IMR-90 (cell line): Measurements from ENCODE around the gene FAM120A. TPM values are rescaled to one million over a fixed set of nuclear protein-coding genes. Genes with fewer than 3 reads are reported as not detected.
A peak's percentile ranks its signal among the peaks of the same experiment; 100 is the strongest.

Source experiments
- ATAC-seq: fragments of 200-7000 bp; cut with Tn5 transposase; 2 replicates; pipeline ENCODE4 v1.9.1; 2020; ENCODE audit warnings: low read depth, mild to moderate bottlenecking, moderate library complexity
- Bru-seq: library from RNA; stranded (reverse); fragments of 400-500 nt; gene quantifications from one replicate; lab custom pipeline; 2021; lab: Mats Ljungman, UMichigan
- BruChase-seq, 2 experiments: library from RNA; stranded (reverse); fragments of 400-500 nt; gene quantifications; one replicate each; lab custom pipeline; 2021; lab: Mats Ljungman, UMichigan
- BruUV-seq: library from RNA; stranded (reverse); fragments of 400-500 nt; replicated peaks from 2 replicates; lab custom pipeline; 2021; lab: Mats Ljungman, UMichigan
- CTCF ChIA-PET: fragments of 300-600 bp; formaldehyde crosslinking; extraction: SDS; loops from one replicate; lab custom pipeline; 2021; ENCODE audit warnings: antibody characterized with exemption; lab: Yijun Ruan, JAX
- POLR2A ChIA-PET: fragments of 300-600 bp; sonication (Branson Sonifier 250); formaldehyde crosslinking; loops from one replicate; lab custom pipeline; 2022; ENCODE audit warnings: antibody characterized with exemption; ENCODE audit not compliant: unreplicated experiment; lab: Charles Lee
- DNase-seq: peaks from one replicate; pipeline ENCODE4 v3.0.0; 2013
- H2AFZ ChIP-seq: replicated peaks from 2 replicates; pipeline ENCODE3; 2013; ENCODE audit warnings: low read length, mild to moderate bottlenecking; ENCODE audit not compliant: poor library complexity
- H2AK5ac ChIP-seq: 2 replicates; pipeline ENCODE4 v1.6.1; 2013; ENCODE audit warnings: low read depth, low read length, inconsistent platforms
- H2AK9ac ChIP-seq: replicated peaks from 2 replicates; pipeline ENCODE3; 2013; ENCODE audit warnings: mild to moderate bottlenecking, low read depth, low read length, moderate library complexity; ENCODE audit not compliant: poor library complexity
- H2BK120ac ChIP-seq: 2 replicates; pipeline ENCODE4 v1.6.1; 2013; ENCODE audit warnings: low read depth, low read length, inconsistent platforms
- H2BK15ac ChIP-seq: 3 replicates; pipeline ENCODE4 v1.6.1; 2013; ENCODE audit warnings: low read depth, low read length, inconsistent platforms
- H2BK20ac ChIP-seq: 2 replicates; pipeline ENCODE4 v1.6.1; 2013; ENCODE audit warnings: low read depth, mild to moderate bottlenecking, inconsistent platforms, low read length, moderate library complexity
- H2BK5ac ChIP-seq: 2 replicates; pipeline ENCODE4 v1.6.1; 2013; ENCODE audit warnings: mild to moderate bottlenecking, low read depth, low read length, inconsistent platforms; ENCODE audit not compliant: poor library complexity, severe bottlenecking
- H3K14ac ChIP-seq: replicated peaks from 2 replicates; pipeline ENCODE4 v1.6.1; 2013; ENCODE audit warnings: low read depth, low read length, inconsistent platforms
- H3K18ac ChIP-seq: 2 replicates; pipeline ENCODE4 v1.6.1; 2013; ENCODE audit warnings: low read depth, low read length, control low read depth
- H3K23ac ChIP-seq: 2 replicates; pipeline ENCODE4 v1.6.1; 2013; ENCODE audit warnings: low read depth, low read length, inconsistent platforms
- H3K27ac ChIP-seq: 2 replicates; pipeline ENCODE4 v1.5.1; 2013; ENCODE audit warnings: mild to moderate bottlenecking, control low read depth, low read length; ENCODE audit not compliant: insufficient read depth
- H3K27me3 ChIP-seq: 2 replicates; pipeline ENCODE4 v1.6.1; 2013; ENCODE audit warnings: low read length; ENCODE audit not compliant: control insufficient read depth, insufficient read depth
- H3K36me3 ChIP-seq: 2 replicates; pipeline ENCODE4 v1.6.1; 2013; ENCODE audit warnings: low read length, mixed read lengths; ENCODE audit not compliant: control insufficient read depth, insufficient read depth
- H3K4ac ChIP-seq: 2 replicates; pipeline ENCODE4 v1.6.1; 2013; ENCODE audit warnings: low read depth, low read length, inconsistent platforms
- H3K4me1 ChIP-seq: 2 replicates; pipeline ENCODE4 v1.6.1; 2013; ENCODE audit warnings: low read length, mixed read lengths; ENCODE audit not compliant: control insufficient read depth, insufficient read depth
- H3K4me2 ChIP-seq: 2 replicates; pipeline ENCODE4 v1.6.1; 2013; ENCODE audit warnings: low read depth, mild to moderate bottlenecking, control low read depth, low read length, moderate library complexity
- H3K4me3 ChIP-seq: 2 replicates; pipeline ENCODE4 v1.5.1; 2013; ENCODE audit warnings: low read depth, mild to moderate bottlenecking, control low read depth, low read length, moderate library complexity; ENCODE audit not compliant: insufficient read depth
- H3K56ac ChIP-seq: 2 replicates; pipeline ENCODE4 v1.6.1; 2013; ENCODE audit warnings: low read length, inconsistent platforms; ENCODE audit not compliant: insufficient read depth; ENCODE audit errors: extremely low read depth
- H3K79me1 ChIP-seq, 2 experiments: 2 replicates each; pipeline ENCODE4 v1.6.1; 2013; ENCODE audit warnings: low read length in 2 of 2, inconsistent platforms in 1 of 2, low read depth in 1 of 2
- H3K9ac ChIP-seq: 2 replicates; pipeline ENCODE4 v1.6.1; 2013; ENCODE audit warnings: low read depth, low read length, control low read depth
- H3K9me1 ChIP-seq: 2 replicates; pipeline ENCODE4 v1.6.1; 2013; ENCODE audit warnings: low read length, inconsistent platforms; ENCODE audit not compliant: insufficient read depth
- H3K9me3 ChIP-seq: 2 replicates; pipeline ENCODE4 v1.6.1; 2013; ENCODE audit warnings: low read length; ENCODE audit not compliant: control insufficient read depth, insufficient read depth
- H4K20me1 ChIP-seq: 2 replicates; pipeline ENCODE4 v1.6.1; 2013; ENCODE audit warnings: low read length, inconsistent platforms; ENCODE audit not compliant: insufficient read depth
- H4K5ac ChIP-seq: 2 replicates; pipeline ENCODE4 v1.6.1; 2013; ENCODE audit warnings: mild to moderate bottlenecking, low read depth, low read length, control low read depth
- H4K8ac ChIP-seq, 2 experiments: 2 replicates each; pipeline ENCODE4 v1.6.1; 2013; ENCODE audit warnings: low read depth in 2 of 2, low read length in 2 of 2, control low read depth in 1 of 2, inconsistent platforms in 1 of 2
- H4K91ac ChIP-seq: 2 replicates; pipeline ENCODE4 v1.6.1; 2013; ENCODE audit warnings: low read depth, low read length, inconsistent platforms; ENCODE audit not compliant: insufficient read depth
- FOS ChIP-seq: fragments of 150-350 bp; IDR thresholded peaks from 2 replicates; pipeline ENCODE4 v1.6.1; 2016; ENCODE audit warnings: low read depth, low read length
- MAFK ChIP-seq: IDR thresholded peaks from 2 replicates; pipeline ENCODE4 v1.6.1; 2012; ENCODE audit warnings: low read depth, low read length, improper control_type of control experiment
- MXI1 ChIP-seq: IDR thresholded peaks from 2 replicates; pipeline ENCODE4 v1.6.1; 2012; ENCODE audit warnings: low read depth, mild to moderate bottlenecking, low read length, moderate library complexity, borderline replicate concordance
- POLR2A ChIP-seq: IDR thresholded peaks from 2 replicates; pipeline ENCODE4 v1.6.1; 2012; ENCODE audit warnings: mild to moderate bottlenecking, low read depth, low read length
- RAD21 ChIP-seq: IDR thresholded peaks from 2 replicates; pipeline ENCODE4 v1.6.1; 2012; ENCODE audit warnings: low read length, improper control_type of control experiment
- WGBS, 2 experiments: methylation state at CpG; one replicate each; pipeline versions ENCODE4 v1.1.5 to v1.1.7; 2013; ENCODE audit warnings: missing lambda C conversion rate in 2 of 2; ENCODE audit not compliant: insufficient read length in 1 of 2; ENCODE audit errors: extremely low coverage in 2 of 2; 5-methylcytosine and 5-hydroxymethylcytosine counted together
- dilution Hi-C: fragments of 300-500 bp; cut with HindIII; formaldehyde crosslinking; loops from one replicate; pipeline ENCODE4 v1.14.3; 2018; ENCODE audit warnings: low sequenced_read_pairs; ENCODE audit not compliant: unreplicated experiment
- in situ Hi-C: fragments of 300-500 bp; cut with MboI; formaldehyde crosslinking; loops from 3 replicates; pipeline ENCODE4 v1.14.3; 2019; ENCODE audit warnings: low sequenced_read_pairs, inconsistent platforms, mixed read lengths
- intact Hi-C: fragments of 100-400 bp; cut with micrococcal nuclease; formaldehyde crosslinking; loops from 2 replicates; pipeline ENCODE4 v1.10.0; 2022
- long read RNA-seq: library from polyadenylated mRNA; unstranded; transcript quantifications from one replicate; pipeline ENCODE4 v2.0.0, GENCODE V29; 2021; ENCODE audit not compliant: unreplicated experiment
- polyA plus RNA-seq, 3 experiments: library from polyadenylated mRNA; depleted of rRNA; stranded (reverse); fragments of >200 nt; gene quantifications; 2 replicates each; pipeline ENCODE4 v1.2.3, GENCODE V29; 2012; ENCODE audit warnings: low replicate concordance in 1 of 3
- total RNA-seq: library from RNA; depleted of rRNA; stranded (reverse); fragments of >200 nt; gene quantifications from 2 replicates; pipeline ENCODE4 v1.2.3, GENCODE V29; 2012; rRNA removed

FAM120A gene, protein sequence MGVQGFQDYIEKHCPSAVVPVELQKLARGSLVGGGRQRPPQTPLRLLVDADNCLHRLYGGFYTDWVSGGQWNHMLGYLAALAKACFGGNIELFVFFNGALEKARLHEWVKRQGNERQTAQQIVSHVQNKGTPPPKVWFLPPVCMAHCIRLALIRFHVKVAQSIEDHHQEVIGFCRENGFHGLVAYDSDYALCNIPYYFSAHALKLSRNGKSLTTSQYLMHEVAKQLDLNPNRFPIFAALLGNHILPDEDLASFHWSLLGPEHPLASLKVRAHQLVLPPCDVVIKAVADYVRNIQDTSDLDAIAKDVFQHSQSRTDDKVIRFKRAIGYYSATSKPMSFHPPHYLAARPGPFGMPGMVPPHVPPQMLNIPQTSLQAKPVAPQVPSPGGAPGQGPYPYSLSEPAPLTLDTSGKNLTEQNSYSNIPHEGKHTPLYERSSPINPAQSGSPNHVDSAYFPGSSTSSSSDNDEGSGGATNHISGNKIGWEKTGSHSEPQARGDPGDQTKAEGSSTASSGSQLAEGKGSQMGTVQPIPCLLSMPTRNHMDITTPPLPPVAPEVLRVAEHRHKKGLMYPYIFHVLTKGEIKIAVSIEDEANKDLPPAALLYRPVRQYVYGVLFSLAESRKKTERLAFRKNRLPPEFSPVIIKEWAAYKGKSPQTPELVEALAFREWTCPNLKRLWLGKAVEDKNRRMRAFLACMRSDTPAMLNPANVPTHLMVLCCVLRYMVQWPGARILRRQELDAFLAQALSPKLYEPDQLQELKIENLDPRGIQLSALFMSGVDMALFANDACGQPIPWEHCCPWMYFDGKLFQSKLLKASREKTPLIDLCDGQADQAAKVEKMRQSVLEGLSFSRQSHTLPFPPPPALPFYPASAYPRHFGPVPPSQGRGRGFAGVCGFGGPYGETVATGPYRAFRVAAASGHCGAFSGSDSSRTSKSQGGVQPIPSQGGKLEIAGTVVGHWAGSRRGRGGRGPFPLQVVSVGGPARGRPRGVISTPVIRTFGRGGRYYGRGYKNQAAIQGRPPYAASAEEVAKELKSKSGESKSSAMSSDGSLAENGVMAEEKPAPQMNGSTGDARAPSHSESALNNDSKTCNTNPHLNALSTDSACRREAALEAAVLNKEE
- total RNA-seq = 65.8 and 75.1 TPM in 2 replicates
- polyA plus RNA-seq (2012; rRNA removed) = 61.6 and 64.3 TPM in 2 replicates
- 47.8 and 63.9 TPM in 2 replicates for polyA plus RNA-seq (2012; cell fraction: cytosol; rRNA removed)
- polyA plus RNA-seq (2012; cell fraction: nucleus; rRNA removed; ENCODE audit: low replicate concordance) = 54.1 and 63.8 TPM in 2 replicates
- Bru-seq, nascent RNA = percentile 88 among the genes with signal in this experiment
- percentile 81 among the genes with signal in this experiment for BruChase-seq, experiment 1, labeled RNA remaining after a 6-hour chase
- percentile 85 among the genes with signal in this experiment for BruChase-seq, experiment 2, labeled RNA remaining after a 2-hour chase
- long read RNA-seq, partial matches to known transcripts = 47 of 58 reads
- long read RNA-seq, other reads (novel, unspliced or antisense) = 11 of 58 reads

DNA sequence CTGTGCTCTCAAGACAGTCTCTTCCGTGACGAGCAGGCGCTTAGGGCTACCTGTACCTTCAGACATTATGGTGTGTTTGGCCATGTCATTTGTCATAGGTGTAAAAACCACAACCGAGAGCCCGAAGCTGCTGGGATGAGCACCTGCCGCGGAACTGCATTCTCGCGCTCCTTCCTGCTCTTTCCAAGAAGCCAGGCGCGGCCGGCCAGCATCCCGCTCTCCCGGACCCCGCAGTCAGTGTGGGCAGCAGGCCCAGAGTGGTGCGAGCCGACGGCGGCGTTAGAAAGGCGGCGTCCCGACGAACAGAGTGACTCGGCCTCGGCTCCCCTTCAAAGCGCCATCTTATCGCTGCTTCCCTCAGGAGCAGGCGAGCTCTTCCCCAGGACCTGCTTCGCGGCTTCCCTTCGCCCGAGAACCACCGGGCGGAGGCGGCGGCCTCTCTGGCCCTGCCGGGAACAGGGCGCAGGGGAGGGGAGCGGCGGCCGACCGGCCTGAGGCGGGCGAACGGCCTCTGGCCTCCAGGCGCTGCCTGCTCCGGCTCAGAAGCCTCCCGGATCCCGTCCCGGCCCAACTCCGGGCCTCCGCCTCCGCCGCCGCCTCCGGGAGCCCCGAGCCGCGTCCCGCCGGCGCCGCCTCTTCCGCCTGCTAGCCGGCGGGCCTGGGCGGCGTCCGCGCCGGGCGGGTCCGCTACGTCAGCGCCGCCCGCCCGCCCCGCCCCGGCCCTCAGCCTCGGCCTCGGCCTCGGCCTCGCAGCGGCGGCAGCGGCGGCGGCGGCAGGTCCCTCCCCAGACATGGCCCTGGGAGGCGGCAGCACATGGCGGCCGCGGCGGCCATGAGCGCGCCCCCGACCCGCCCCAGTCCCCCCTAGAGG, at the start of gene FAM120A:
Gene FAM120A (plus strand): TSS at position 741 of the 871 bp plus-strand sequence. CDS start 231 bp downstream, outside the sequence.
- H4K20me1 ChIP-seq = peaks cover 27% of the 10 kb centered on the region
- peak within 1 kb of the TSS; percentile 39; the same call in 1 of the 2 replicates for H2BK120ac ChIP-seq
- WGBS, 2 experiments = 0% methylated on average over 26 of the region's 100 CpGs; no CpG with 5 or more reads in 1 of the 2 experiments
- in situ Hi-C loops (loop anchor here (10.0 to 25.0 kb wide), 3 partner anchors 114 to 711 kb away; no protein-coding TSS in a partner anchor), dilution Hi-C loops (no loop called here), intact Hi-C loops (loop anchor here (2.0 to 10.0 kb wide), 3 partner anchors 62 to 356 kb away; partner anchors contain the start of genes CARD19 and NINJ1)
- peak within 1 kb of the TSS; percentile 46; the same call in 1 of the 2 replicates for H4K91ac ChIP-seq
- H3K4ac ChIP-seq = peak within 1 kb of the TSS; percentile 95
- DNase-seq (peak; percentile 70), ATAC-seq (peak; percentile 80)
- no peak within 1 kb of the TSS for H2BK20ac ChIP-seq
- H3K27ac ChIP-seq = peak within 1 kb of the TSS; percentile 98
- no peak within 1 kb of the TSS for H2BK15ac ChIP-seq
- ChIA-PET CTCF (interaction anchor here (0.9 kb wide), 1 partner anchor 15 kb away, joined by 3 read pairs; no protein-coding TSS in a partner anchor), POLR2A (interaction anchor here (1.0 kb wide), 1 partner anchor 115 kb away, joined by 3 read pairs; no protein-coding TSS in a partner anchor)
- no peaks in the 10 kb centered on the region for H3K27me3 ChIP-seq
- H2AK5ac ChIP-seq = peak within 1 kb of the TSS; percentile 88
- peak within 1 kb of the TSS; percentile 94 for H2BK5ac ChIP-seq
- peak within 1 kb of the TSS; percentile 49 for H3K18ac ChIP-seq
- peaks cover 8 to 13% of the 10 kb centered on the region in 2 experiments; a peak in 3 of 4 replicates for H3K79me1 ChIP-seq
- H3K4me1 ChIP-seq = no peaks in the 10 kb centered on the region
- peak within 1 kb of the TSS; percentile 59 for H4K5ac ChIP-seq
- peak within 1 kb of the TSS; percentile 91 for H2AK9ac ChIP-seq
- H3K9me1 ChIP-seq = peaks cover 3% of the 10 kb centered on the region; the same call in 1 of the 2 replicates
- peak within 1 kb of the TSS; percentile 97 for H2AFZ ChIP-seq
- peaks cover 14% of the 10 kb centered on the region for H3K36me3 ChIP-seq
- H4K8ac ChIP-seq = peak within 1 kb of the TSS; percentile 55 to 65; a peak in 2 of 4 replicates
- BruUV-seq = no TSS peak
- H3K4me2 ChIP-seq = peak within 1 kb of the TSS; percentile 99
- peak within 1 kb of the TSS; percentile 99 for H3K9ac ChIP-seq
- no peak for TF ChIP-seq MAFK
- TF ChIP-seq POLR2A = peak; percentile 91
- peak; percentile 45; the same call in 1 of the 2 replicates for TF ChIP-seq MXI1
- TF ChIP-seq RAD21 = peak; percentile 1; the same call in 1 of the 2 replicates
- no peak for TF ChIP-seq FOS
- peak within 1 kb of the TSS; percentile 97 for H3K4me3 ChIP-seq
- peak within 1 kb of the TSS; percentile 90 for H3K23ac ChIP-seq
- H3K9me3 ChIP-seq = no peaks in the 10 kb centered on the region
- H3K14ac ChIP-seq = peak within 1 kb of the TSS; percentile 86
- peak within 1 kb of the TSS; percentile 79 for H3K56ac ChIP-seq
